PFSK-1 (cell line): ENCODE data around the gene TENM3.

ENCODE experiments used
- FOXP2 ChIP-seq: optimal IDR thresholded peaks from 2 replicates; pipeline ENCODE3; 2011; ENCODE audit warnings: borderline replicate concordance, control low read depth, inconsistent platforms; ENCODE audit not compliant: insufficient read depth; ENCODE audit errors: extremely low read length, extremely low read depth
- POLR2AphosphoS5 ChIP-seq: IDR thresholded peaks from 2 replicates; pipeline ENCODE4 v1.6.1; 2012; ENCODE audit warnings: low read depth, mild to moderate bottlenecking, control low read depth, low read length, moderate library complexity
- REST ChIP-seq, 2 experiments: IDR thresholded peaks; 2 replicates each; pipeline versions ENCODE4 v1.6.1 to v1.8.0; 2011 to 2012; ENCODE audit warnings: low read depth in 2 of 2, low read length in 2 of 2, control low read depth in 1 of 2, inconsistent platforms in 1 of 2, mild to moderate bottlenecking in 1 of 2, moderate library complexity in 1 of 2; ENCODE audit not compliant: insufficient read depth in 1 of 2
- SIN3A ChIP-seq: IDR thresholded peaks from 2 replicates; pipeline ENCODE4 v1.6.1; 2012; ENCODE audit warnings: mild to moderate bottlenecking, low read length, moderate library complexity, borderline replicate concordance; ENCODE audit not compliant: insufficient read depth
- TAF1 ChIP-seq: IDR thresholded peaks from 2 replicates; pipeline ENCODE4 v1.6.1; 2012; ENCODE audit warnings: low read length, control low read depth, borderline replicate concordance; ENCODE audit not compliant: insufficient read depth

Gene TENM3

GRCh38 chr4:182765987-182766856, 523.0 kb downstream of the TENM3 start:
- TF ChIP-seq FOXP2 (no peak), REST (IDR thresholded peaks at IDR 0.05; ENCODE audit: insufficient read depth in 1 of 2, low read depth in 2 of 2, low read length in 2 of 2) (no peak), TAF1 (no peak), POLR2AphosphoS5 (no peak), SIN3A (no peak)

- TF ChIP-seq POLR2AphosphoS5 (no peak), REST (IDR thresholded peaks at IDR 0.05; ENCODE audit: insufficient read depth in 1 of 2, low read depth in 2 of 2, low read length in 2 of 2) (no peak)
Measured at GRCh38 chr4:182766857-182767250, 523.7 kb downstream of the TENM3 start.

- TF ChIP-seq REST (IDR thresholded peaks at IDR 0.05; ENCODE audit: insufficient read depth in 1 of 2, low read depth in 2 of 2, low read length in 2 of 2) (no peak), SIN3A (no peak), TAF1 (no peak), POLR2AphosphoS5 (no peak), FOXP2 (no peak)
Measured at GRCh38 chr4:182768838-182769237, 525.6 kb downstream of the TENM3 start.

- no peak for TF ChIP-seq FOXP2
- TF ChIP-seq REST (IDR thresholded peaks at IDR 0.05; ENCODE audit: insufficient read depth in 1 of 2, low read depth in 2 of 2, low read length in 2 of 2): no peak
- TF ChIP-seq POLR2AphosphoS5: no peak
- no peak for TF ChIP-seq TAF1
- TF ChIP-seq SIN3A: no peak
Measured at GRCh38 chr4:182770259-182770995, 527.2 kb downstream of the TENM3 start.
